Neural cell (in vitro differentiated cells): Measurements from ENCODE around the gene AGFG2.
"Not testable (repeated sequence)": the region's sequence is repeated elsewhere in the genome, so short reads cannot be mapped to it uniquely, and the experiment has no call there.

Experiments
- EZH2 ChIP-seq: fragments of 200-600, 300-800 bp; shearing (Covaris generic), sonication (generic); IDR thresholded peaks from 2 replicates; pipeline ENCODE4 v1.6.1; 2014; ENCODE audit warnings: antibody characterized with exemption, low read length, borderline replicate concordance, mild to moderate bottlenecking; ENCODE audit not compliant: insufficient read depth, poor library complexity, severe bottlenecking
- POLR2AphosphoS5 ChIP-seq: IDR thresholded peaks from 2 replicates; pipeline ENCODE4 v1.6.1; 2012
- TF ChIP-seq, protein P1 (sequence below): fragments of 450-650 bp; IDR thresholded peaks from 2 replicates; pipeline ENCODE4 v1.5.1; 2014; ENCODE audit warnings: antibody characterized with exemption, mild to moderate bottlenecking, moderate library complexity; ENCODE audit not compliant: poor library complexity, severe bottlenecking

DNA sequence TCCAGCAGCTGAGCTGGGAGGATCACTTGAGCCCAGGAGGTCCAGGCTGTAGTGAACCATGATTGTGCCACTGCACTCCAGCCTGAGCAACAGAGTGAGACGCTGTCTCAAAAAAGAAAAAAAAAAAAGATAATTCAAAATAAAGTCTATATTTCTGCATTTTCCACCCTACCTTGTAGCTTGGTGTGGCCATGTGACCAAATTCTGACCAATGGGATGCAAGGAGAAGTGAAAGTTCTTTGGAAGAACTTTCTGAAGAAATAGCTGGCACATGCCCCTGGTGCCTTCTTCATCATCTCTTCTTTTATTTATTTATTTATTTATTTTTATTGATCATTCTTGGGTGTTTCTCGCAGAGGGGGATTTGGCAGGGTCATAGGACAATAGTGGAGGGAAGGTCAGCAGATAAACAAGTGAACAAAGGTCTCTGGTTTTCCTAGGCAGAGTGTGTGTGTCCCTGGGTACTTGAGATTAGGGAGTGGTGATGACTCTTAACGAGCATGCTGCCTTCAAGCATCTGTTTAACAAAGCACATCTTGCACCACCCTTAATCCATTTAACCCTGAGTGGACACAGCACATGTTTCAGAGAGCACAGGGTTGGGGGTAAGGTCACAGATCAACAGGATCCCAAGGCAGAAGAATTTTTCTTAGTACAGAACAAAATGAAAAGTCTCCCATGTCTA is 17.0 kb upstream of the AGFG2 start:
- TF ChIP-seq, protein P1, sequence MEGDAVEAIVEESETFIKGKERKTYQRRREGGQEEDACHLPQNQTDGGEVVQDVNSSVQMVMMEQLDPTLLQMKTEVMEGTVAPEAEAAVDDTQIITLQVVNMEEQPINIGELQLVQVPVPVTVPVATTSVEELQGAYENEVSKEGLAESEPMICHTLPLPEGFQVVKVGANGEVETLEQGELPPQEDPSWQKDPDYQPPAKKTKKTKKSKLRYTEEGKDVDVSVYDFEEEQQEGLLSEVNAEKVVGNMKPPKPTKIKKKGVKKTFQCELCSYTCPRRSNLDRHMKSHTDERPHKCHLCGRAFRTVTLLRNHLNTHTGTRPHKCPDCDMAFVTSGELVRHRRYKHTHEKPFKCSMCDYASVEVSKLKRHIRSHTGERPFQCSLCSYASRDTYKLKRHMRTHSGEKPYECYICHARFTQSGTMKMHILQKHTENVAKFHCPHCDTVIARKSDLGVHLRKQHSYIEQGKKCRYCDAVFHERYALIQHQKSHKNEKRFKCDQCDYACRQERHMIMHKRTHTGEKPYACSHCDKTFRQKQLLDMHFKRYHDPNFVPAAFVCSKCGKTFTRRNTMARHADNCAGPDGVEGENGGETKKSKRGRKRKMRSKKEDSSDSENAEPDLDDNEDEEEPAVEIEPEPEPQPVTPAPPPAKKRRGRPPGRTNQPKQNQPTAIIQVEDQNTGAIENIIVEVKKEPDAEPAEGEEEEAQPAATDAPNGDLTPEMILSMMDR = not testable (repeated sequence)
- not testable (repeated sequence) for TF ChIP-seq EZH2, POLR2AphosphoS5
